IMR-90 (cell line): ENCODE data around the gene CNTN4. TPM values are rescaled to one million over a fixed set of nuclear protein-coding genes. Genes with fewer than 3 reads are reported as not detected.

Experiments
- ATAC-seq: fragments of 200-7000 bp; cut with Tn5 transposase; 2 replicates; pipeline ENCODE4 v1.9.1; 2020; ENCODE audit warnings: low read depth, mild to moderate bottlenecking, moderate library complexity
- BruUV-seq: library from RNA; stranded (reverse); fragments of 400-500 nt; replicated peaks from 2 replicates; lab custom pipeline; 2021; lab: Mats Ljungman, UMichigan
- CTCF ChIA-PET: fragments of 300-600 bp; formaldehyde crosslinking; extraction: SDS; loops from one replicate; lab custom pipeline; 2021; ENCODE audit warnings: antibody characterized with exemption; lab: Yijun Ruan, JAX
- POLR2A ChIA-PET: fragments of 300-600 bp; sonication (Branson Sonifier 250); formaldehyde crosslinking; loops from one replicate; lab custom pipeline; 2022; ENCODE audit warnings: antibody characterized with exemption; ENCODE audit not compliant: unreplicated experiment; lab: Charles Lee
- DNase-seq: peaks from one replicate; pipeline ENCODE4 v3.0.0; 2013
- H2AFZ ChIP-seq: replicated peaks from 2 replicates; pipeline ENCODE3; 2013; ENCODE audit warnings: low read length, mild to moderate bottlenecking; ENCODE audit not compliant: poor library complexity
- H2AK5ac ChIP-seq: 2 replicates; pipeline ENCODE4 v1.6.1; 2013; ENCODE audit warnings: low read depth, low read length, inconsistent platforms
- H2AK9ac ChIP-seq: replicated peaks from 2 replicates; pipeline ENCODE3; 2013; ENCODE audit warnings: mild to moderate bottlenecking, low read depth, low read length, moderate library complexity; ENCODE audit not compliant: poor library complexity
- H2BK120ac ChIP-seq: 2 replicates; pipeline ENCODE4 v1.6.1; 2013; ENCODE audit warnings: low read depth, low read length, inconsistent platforms
- H2BK15ac ChIP-seq: 3 replicates; pipeline ENCODE4 v1.6.1; 2013; ENCODE audit warnings: low read depth, low read length, inconsistent platforms
- H2BK20ac ChIP-seq: 2 replicates; pipeline ENCODE4 v1.6.1; 2013; ENCODE audit warnings: low read depth, mild to moderate bottlenecking, inconsistent platforms, low read length, moderate library complexity
- H2BK5ac ChIP-seq: 2 replicates; pipeline ENCODE4 v1.6.1; 2013; ENCODE audit warnings: mild to moderate bottlenecking, low read depth, low read length, inconsistent platforms; ENCODE audit not compliant: poor library complexity, severe bottlenecking
- H3K14ac ChIP-seq: replicated peaks from 2 replicates; pipeline ENCODE4 v1.6.1; 2013; ENCODE audit warnings: low read depth, low read length, inconsistent platforms
- H3K18ac ChIP-seq: 2 replicates; pipeline ENCODE4 v1.6.1; 2013; ENCODE audit warnings: low read depth, low read length, control low read depth
- H3K23ac ChIP-seq: 2 replicates; pipeline ENCODE4 v1.6.1; 2013; ENCODE audit warnings: low read depth, low read length, inconsistent platforms
- H3K27ac ChIP-seq: 2 replicates; pipeline ENCODE4 v1.5.1; 2013; ENCODE audit warnings: mild to moderate bottlenecking, control low read depth, low read length; ENCODE audit not compliant: insufficient read depth
- H3K27me3 ChIP-seq: 2 replicates; pipeline ENCODE4 v1.6.1; 2013; ENCODE audit warnings: low read length; ENCODE audit not compliant: control insufficient read depth, insufficient read depth
- H3K36me3 ChIP-seq: 2 replicates; pipeline ENCODE4 v1.6.1; 2013; ENCODE audit warnings: low read length, mixed read lengths; ENCODE audit not compliant: control insufficient read depth, insufficient read depth
- H3K4ac ChIP-seq: 2 replicates; pipeline ENCODE4 v1.6.1; 2013; ENCODE audit warnings: low read depth, low read length, inconsistent platforms
- H3K4me1 ChIP-seq: 2 replicates; pipeline ENCODE4 v1.6.1; 2013; ENCODE audit warnings: low read length, mixed read lengths; ENCODE audit not compliant: control insufficient read depth, insufficient read depth
- H3K4me2 ChIP-seq: 2 replicates; pipeline ENCODE4 v1.6.1; 2013; ENCODE audit warnings: low read depth, mild to moderate bottlenecking, control low read depth, low read length, moderate library complexity
- H3K4me3 ChIP-seq: 2 replicates; pipeline ENCODE4 v1.5.1; 2013; ENCODE audit warnings: low read depth, mild to moderate bottlenecking, control low read depth, low read length, moderate library complexity; ENCODE audit not compliant: insufficient read depth
- H3K56ac ChIP-seq: 2 replicates; pipeline ENCODE4 v1.6.1; 2013; ENCODE audit warnings: low read length, inconsistent platforms; ENCODE audit not compliant: insufficient read depth; ENCODE audit errors: extremely low read depth
- H3K79me1 ChIP-seq, 2 experiments: 2 replicates each; pipeline ENCODE4 v1.6.1; 2013; ENCODE audit warnings: low read length in 2 of 2, inconsistent platforms in 1 of 2, low read depth in 1 of 2
- H3K9ac ChIP-seq: 2 replicates; pipeline ENCODE4 v1.6.1; 2013; ENCODE audit warnings: low read depth, low read length, control low read depth
- H3K9me1 ChIP-seq: 2 replicates; pipeline ENCODE4 v1.6.1; 2013; ENCODE audit warnings: low read length, inconsistent platforms; ENCODE audit not compliant: insufficient read depth
- H3K9me3 ChIP-seq: 2 replicates; pipeline ENCODE4 v1.6.1; 2013; ENCODE audit warnings: low read length; ENCODE audit not compliant: control insufficient read depth, insufficient read depth
- H4K20me1 ChIP-seq: 2 replicates; pipeline ENCODE4 v1.6.1; 2013; ENCODE audit warnings: low read length, inconsistent platforms; ENCODE audit not compliant: insufficient read depth
- H4K5ac ChIP-seq: 2 replicates; pipeline ENCODE4 v1.6.1; 2013; ENCODE audit warnings: mild to moderate bottlenecking, low read depth, low read length, control low read depth
- H4K8ac ChIP-seq, 2 experiments: 2 replicates each; pipeline ENCODE4 v1.6.1; 2013; ENCODE audit warnings: low read depth in 2 of 2, low read length in 2 of 2, control low read depth in 1 of 2, inconsistent platforms in 1 of 2
- H4K91ac ChIP-seq: 2 replicates; pipeline ENCODE4 v1.6.1; 2013; ENCODE audit warnings: low read depth, low read length, inconsistent platforms; ENCODE audit not compliant: insufficient read depth
- BHLHE40 ChIP-seq: fragments of 150-350 bp; IDR thresholded peaks from 2 replicates; pipeline ENCODE4 v1.6.1; 2016; ENCODE audit warnings: mild to moderate bottlenecking, low read depth, low read length
- CEBPB ChIP-seq: IDR thresholded peaks from 2 replicates; pipeline ENCODE4 v1.6.1; 2012; ENCODE audit warnings: low read depth, low read length, improper control_type of control experiment
- CHD1 ChIP-seq: IDR thresholded peaks from 2 replicates; pipeline ENCODE4 v1.6.1; 2012; ENCODE audit warnings: low read depth, low read length, improper control_type of control experiment
- FOS ChIP-seq: fragments of 150-350 bp; IDR thresholded peaks from 2 replicates; pipeline ENCODE4 v1.6.1; 2016; ENCODE audit warnings: low read depth, low read length
- MAFK ChIP-seq: IDR thresholded peaks from 2 replicates; pipeline ENCODE4 v1.6.1; 2012; ENCODE audit warnings: low read depth, low read length, improper control_type of control experiment
- MAZ ChIP-seq: IDR thresholded peaks from 2 replicates; pipeline ENCODE4 v1.6.1; 2012; ENCODE audit warnings: low read depth, mild to moderate bottlenecking, low read length, improper control_type of control experiment, moderate library complexity, borderline replicate concordance
- MXI1 ChIP-seq: IDR thresholded peaks from 2 replicates; pipeline ENCODE4 v1.6.1; 2012; ENCODE audit warnings: low read depth, mild to moderate bottlenecking, low read length, moderate library complexity, borderline replicate concordance
- NFE2L2 ChIP-seq: fragments of 150-350 bp; IDR thresholded peaks from 2 replicates; pipeline ENCODE4 v1.6.1; 2016; ENCODE audit warnings: low read depth, mild to moderate bottlenecking, low read length
- POLR2A ChIP-seq: IDR thresholded peaks from 2 replicates; pipeline ENCODE4 v1.6.1; 2012; ENCODE audit warnings: mild to moderate bottlenecking, low read depth, low read length
- RAD21 ChIP-seq: IDR thresholded peaks from 2 replicates; pipeline ENCODE4 v1.6.1; 2012; ENCODE audit warnings: low read length, improper control_type of control experiment
- RFX5 ChIP-seq: IDR thresholded peaks from 2 replicates; pipeline ENCODE4 v1.8.0; 2012; ENCODE audit warnings: low read depth, mild to moderate bottlenecking, low read length, moderate library complexity
- SMC3 ChIP-seq: fragments of 150-350 bp; IDR thresholded peaks from 2 replicates; pipeline ENCODE4 v1.6.1; 2016; ENCODE audit warnings: low read depth, mild to moderate bottlenecking, antibody characterized with exemption, low read length, moderate library complexity
- WGBS, 2 experiments: methylation state at CpG; one replicate each; pipeline versions ENCODE4 v1.1.5 to v1.1.7; 2013; ENCODE audit warnings: missing lambda C conversion rate in 2 of 2; ENCODE audit not compliant: insufficient read length in 1 of 2; ENCODE audit errors: extremely low coverage in 2 of 2; 5-methylcytosine and 5-hydroxymethylcytosine counted together
- dilution Hi-C: fragments of 300-500 bp; cut with HindIII; formaldehyde crosslinking; loops from one replicate; pipeline ENCODE4 v1.14.3; 2018; ENCODE audit warnings: low sequenced_read_pairs; ENCODE audit not compliant: unreplicated experiment
- in situ Hi-C: fragments of 300-500 bp; cut with MboI; formaldehyde crosslinking; loops from 3 replicates; pipeline ENCODE4 v1.14.3; 2019; ENCODE audit warnings: low sequenced_read_pairs, inconsistent platforms, mixed read lengths
- intact Hi-C: fragments of 100-400 bp; cut with micrococcal nuclease; formaldehyde crosslinking; loops from 2 replicates; pipeline ENCODE4 v1.10.0; 2022
- polyA plus RNA-seq, 3 experiments: library from polyadenylated mRNA; depleted of rRNA; stranded (reverse); fragments of >200 nt; gene quantifications; 2 replicates each; pipeline ENCODE4 v1.2.3, GENCODE V29; 2012; ENCODE audit warnings: low replicate concordance in 1 of 3
- total RNA-seq: library from RNA; depleted of rRNA; stranded (reverse); fragments of >200 nt; gene quantifications from 2 replicates; pipeline ENCODE4 v1.2.3, GENCODE V29; 2012
- TF ChIP-seq, protein P1 (sequence below): fragments of 150-350 bp; IDR thresholded peaks from 2 replicates; pipeline ENCODE4 v1.6.1; 2016; ENCODE audit warnings: low read depth, mild to moderate bottlenecking, low read length, moderate library complexity, borderline replicate concordance
- TF ChIP-seq, protein P2 (sequence below): conservative IDR thresholded peaks from 2 replicates; pipeline ENCODE4 v1.5.1; 2012; ENCODE audit warnings: mild to moderate bottlenecking, low read depth, low read length, improper control_type of control experiment
- TF ChIP-seq, protein P3 (sequence below): fragments of 150-350 bp; IDR thresholded peaks from 2 replicates; pipeline ENCODE4 v1.6.1; 2017; ENCODE audit warnings: mild to moderate bottlenecking, antibody characterized with exemption, low read length, low read depth

CNTN4 gene
- total and polyA plus RNA-seq, 2 of the 4 experiments (the other 2 are of a cell fraction): under 0.01 TPM; not detected in 1

DNA sequence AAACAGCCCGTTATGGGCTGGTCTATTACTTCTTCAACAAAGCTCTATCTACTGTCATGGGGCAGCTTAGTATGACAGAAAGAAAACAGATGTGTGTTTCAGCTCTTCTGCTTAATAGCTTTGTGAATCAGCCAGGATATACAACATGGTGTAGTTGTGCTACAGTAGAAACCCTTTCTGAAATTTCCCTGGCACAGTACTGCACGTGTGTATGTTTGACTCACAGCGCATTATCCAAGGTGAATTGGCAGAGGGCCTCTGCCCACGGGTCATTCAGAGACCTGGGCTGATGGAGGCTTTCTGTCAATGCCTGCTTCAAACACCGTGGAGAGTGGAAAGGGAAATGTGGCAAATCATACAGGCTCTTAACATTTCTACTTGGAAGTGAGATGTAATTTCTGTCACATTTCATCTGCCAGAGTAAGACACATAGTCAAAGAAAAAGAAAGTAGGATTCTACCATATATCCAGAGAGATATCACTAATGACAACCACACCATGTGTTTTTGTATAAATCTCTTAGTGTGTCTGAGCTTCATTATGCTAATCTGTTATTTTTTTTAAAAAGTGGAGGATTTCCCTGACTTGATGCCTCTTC is 505.1 kb downstream of the CNTN4 start:
- Histone ChIP-seq H4K5ac (no peak overlapping the region), H2BK5ac (no peak overlapping the region), H3K56ac (no peak overlapping the region), H3K4me3 (no peak overlapping the region), H2AK5ac (no peak overlapping the region), H3K4ac (no peak overlapping the region), H3K79me1 (no peaks in the 10 kb centered on the region), H3K23ac (no peak overlapping the region), H2AK9ac (no peak overlapping the region), H3K9me1 (no peaks in the 10 kb centered on the region), H3K18ac (no peak overlapping the region), H2BK15ac (no peak overlapping the region), H2BK120ac (no peak overlapping the region), H3K36me3 (no peaks in the 10 kb centered on the region), H2BK20ac (no peak overlapping the region), H3K4me1 (no peaks in the 10 kb centered on the region), H2AFZ (no peak overlapping the region), H4K20me1 (no peaks in the 10 kb centered on the region), H3K9ac (no peak overlapping the region), H3K4me2 (no peak overlapping the region), H4K8ac (no peak overlapping the region), H3K27me3 (no peaks in the 10 kb centered on the region), H4K91ac (no peak overlapping the region), H3K9me3 (peaks cover 3% of the 10 kb centered on the region), H3K14ac (no peak overlapping the region), H3K27ac (no peak overlapping the region)
- ChIA-PET POLR2A (no interaction called here), CTCF (no interaction called here)
- in situ Hi-C loops: no loop called here
- dilution Hi-C loops: no loop called here
- intact Hi-C loops: no loop called here
- ATAC-seq (no peak), DNase-seq (no peak)
- BruUV-seq: no TSS peak
- TF ChIP-seq NFE2L2 (no peak), MXI1 (no peak), MAZ (no peak), CEBPB (no peak), RFX5 (no peak), RAD21 (no peak), CHD1 (no peak), POLR2A (no peak), MAFK (no peak), BHLHE40 (no peak), FOS (no peak), SMC3 (no peak)
- TF ChIP-seq, protein P1, sequence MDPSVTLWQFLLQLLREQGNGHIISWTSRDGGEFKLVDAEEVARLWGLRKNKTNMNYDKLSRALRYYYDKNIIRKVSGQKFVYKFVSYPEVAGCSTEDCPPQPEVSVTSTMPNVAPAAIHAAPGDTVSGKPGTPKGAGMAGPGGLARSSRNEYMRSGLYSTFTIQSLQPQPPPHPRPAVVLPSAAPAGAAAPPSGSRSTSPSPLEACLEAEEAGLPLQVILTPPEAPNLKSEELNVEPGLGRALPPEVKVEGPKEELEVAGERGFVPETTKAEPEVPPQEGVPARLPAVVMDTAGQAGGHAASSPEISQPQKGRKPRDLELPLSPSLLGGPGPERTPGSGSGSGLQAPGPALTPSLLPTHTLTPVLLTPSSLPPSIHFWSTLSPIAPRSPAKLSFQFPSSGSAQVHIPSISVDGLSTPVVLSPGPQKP: no peak
- TF ChIP-seq, protein P2, sequence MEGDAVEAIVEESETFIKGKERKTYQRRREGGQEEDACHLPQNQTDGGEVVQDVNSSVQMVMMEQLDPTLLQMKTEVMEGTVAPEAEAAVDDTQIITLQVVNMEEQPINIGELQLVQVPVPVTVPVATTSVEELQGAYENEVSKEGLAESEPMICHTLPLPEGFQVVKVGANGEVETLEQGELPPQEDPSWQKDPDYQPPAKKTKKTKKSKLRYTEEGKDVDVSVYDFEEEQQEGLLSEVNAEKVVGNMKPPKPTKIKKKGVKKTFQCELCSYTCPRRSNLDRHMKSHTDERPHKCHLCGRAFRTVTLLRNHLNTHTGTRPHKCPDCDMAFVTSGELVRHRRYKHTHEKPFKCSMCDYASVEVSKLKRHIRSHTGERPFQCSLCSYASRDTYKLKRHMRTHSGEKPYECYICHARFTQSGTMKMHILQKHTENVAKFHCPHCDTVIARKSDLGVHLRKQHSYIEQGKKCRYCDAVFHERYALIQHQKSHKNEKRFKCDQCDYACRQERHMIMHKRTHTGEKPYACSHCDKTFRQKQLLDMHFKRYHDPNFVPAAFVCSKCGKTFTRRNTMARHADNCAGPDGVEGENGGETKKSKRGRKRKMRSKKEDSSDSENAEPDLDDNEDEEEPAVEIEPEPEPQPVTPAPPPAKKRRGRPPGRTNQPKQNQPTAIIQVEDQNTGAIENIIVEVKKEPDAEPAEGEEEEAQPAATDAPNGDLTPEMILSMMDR: no peak
- TF ChIP-seq, protein P3, sequence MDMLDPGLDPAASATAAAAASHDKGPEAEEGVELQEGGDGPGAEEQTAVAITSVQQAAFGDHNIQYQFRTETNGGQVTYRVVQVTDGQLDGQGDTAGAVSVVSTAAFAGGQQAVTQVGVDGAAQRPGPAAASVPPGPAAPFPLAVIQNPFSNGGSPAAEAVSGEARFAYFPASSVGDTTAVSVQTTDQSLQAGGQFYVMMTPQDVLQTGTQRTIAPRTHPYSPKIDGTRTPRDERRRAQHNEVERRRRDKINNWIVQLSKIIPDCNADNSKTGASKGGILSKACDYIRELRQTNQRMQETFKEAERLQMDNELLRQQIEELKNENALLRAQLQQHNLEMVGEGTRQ: no peak
- no CpG with 5 or more reads among the region's 5 CpGs for WGBS, 2 experiments
